GM12878 (cell line): ENCODE data around the gene INO80E. TPM values are rescaled to one million over a fixed set of nuclear protein-coding genes. Genes with fewer than 3 reads are reported as not detected.

Source experiments
- BHLHE40 ChIP-seq, 2 experiments: fragments of 450-650 bp in 1 of 2; IDR thresholded peaks; 2 replicates each; pipeline ENCODE4 v1.6.1; 2011 to 2017; ENCODE audit warnings: low read depth in 2 of 2, borderline replicate concordance in 1 of 2, improper control_type of control experiment in 1 of 2, low read length in 1 of 2, mild to moderate bottlenecking in 1 of 2
- ZNF274 ChIP-seq: IDR thresholded peaks from one replicate; pipeline ENCODE4 v1.8.0; 2011; ENCODE audit not compliant: insufficient read length, insufficient read depth
- polyA plus RNA-seq, 11 experiments: library from polyadenylated mRNA; depleted of rRNA in 4 of 11; unstranded in 6 of 11; stranded (reverse) in 5 of 11; fragments of >200 nt; fragmentation: Nextera tagmentation in 4 of 11; fragmentation: Illumina TruSeq in 1 of 11; extraction: Ambion mirVana in 4 of 11; extraction: Trizol in 1 of 11; gene quantifications; 1 replicate in 1 of 11; 2 replicates in 10 of 11; pipeline versions ENCODE4 v1.2.1 to v1.2.3, GENCODE V29; 2011 to 2016; ENCODE audit warnings: inconsistent platforms in 2 of 11, missing spikeins in 2 of 11, low read depth in 1 of 11
- total RNA-seq, 4 experiments: library from RNA; depleted of rRNA in 3 of 4; stranded (reverse); fragments of >200 nt in 3 of 4; fragmentation: Illumina TruSeq in 1 of 4; extraction: Trizol in 1 of 4; gene quantifications; 2 replicates each; pipeline versions ENCODE4 v1.2.1 to v1.2.3, GENCODE V29; 2013 to 2021
- TF ChIP-seq, protein P1 (sequence below): fragments of 450-650 bp; IDR thresholded peaks from 2 replicates; pipeline ENCODE4 v1.6.1; 2017; ENCODE audit warnings: mild to moderate bottlenecking, low read depth, inconsistent platforms; ENCODE audit not compliant: poor library complexity, severe bottlenecking
- TF ChIP-seq, protein P2 (sequence below): IDR thresholded peaks from 2 replicates; pipeline ENCODE4 v1.6.1; 2012; ENCODE audit warnings: low read depth, low read length, improper control_type of control experiment

INO80E gene
- total and polyA plus RNA-seq, 10 of the 15 experiments (the other 5 are each of a cell fraction or from before 2014, with no cell fraction given) = 0.39 to 74.0 (median 33.0) TPM

DNA sequence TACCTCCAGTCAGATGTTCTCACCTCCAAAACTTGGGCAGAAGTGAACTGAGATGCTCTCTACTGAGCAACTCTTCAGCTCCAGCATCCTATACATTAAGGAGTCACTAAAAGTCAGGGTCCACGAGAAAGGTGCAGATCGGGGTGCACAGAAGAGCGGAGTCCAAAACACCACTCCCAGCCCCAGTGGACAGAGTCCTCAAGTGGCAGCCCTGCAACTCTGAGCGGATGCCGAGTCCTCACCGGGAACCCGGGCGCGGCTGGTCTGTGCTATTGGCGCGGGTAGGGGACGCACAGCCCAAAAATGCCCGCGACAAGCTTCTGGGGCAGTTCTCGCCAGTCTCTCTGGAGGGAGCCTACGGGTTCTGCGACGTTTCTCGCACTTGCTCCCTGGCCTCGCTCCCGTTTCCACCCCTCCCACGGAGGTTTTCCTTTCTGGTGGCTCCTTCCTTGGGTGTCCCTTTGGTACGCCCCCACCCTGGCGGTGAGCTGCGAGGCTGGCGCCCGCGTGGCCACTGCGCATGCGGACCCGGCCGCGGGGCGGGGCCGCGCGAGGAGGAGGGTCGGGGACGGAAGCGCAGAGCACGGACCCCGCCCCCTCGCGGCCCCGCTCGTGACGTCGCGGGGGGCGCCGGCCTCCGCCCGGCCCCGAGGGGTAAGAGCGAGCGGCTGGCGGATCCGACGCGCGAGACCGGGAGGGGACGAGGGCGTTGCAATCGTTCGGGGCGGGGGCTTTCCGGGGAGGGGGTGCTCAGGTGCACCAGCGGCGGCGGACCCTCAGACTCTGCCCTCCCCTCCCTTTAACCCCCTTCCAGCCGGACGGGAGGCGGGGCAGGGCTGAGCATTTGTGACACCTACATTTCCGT lies 34.3 kb upstream of the INO80E start, which contains the start of gene TMEM219 (continued):
- TF ChIP-seq, protein P1, sequence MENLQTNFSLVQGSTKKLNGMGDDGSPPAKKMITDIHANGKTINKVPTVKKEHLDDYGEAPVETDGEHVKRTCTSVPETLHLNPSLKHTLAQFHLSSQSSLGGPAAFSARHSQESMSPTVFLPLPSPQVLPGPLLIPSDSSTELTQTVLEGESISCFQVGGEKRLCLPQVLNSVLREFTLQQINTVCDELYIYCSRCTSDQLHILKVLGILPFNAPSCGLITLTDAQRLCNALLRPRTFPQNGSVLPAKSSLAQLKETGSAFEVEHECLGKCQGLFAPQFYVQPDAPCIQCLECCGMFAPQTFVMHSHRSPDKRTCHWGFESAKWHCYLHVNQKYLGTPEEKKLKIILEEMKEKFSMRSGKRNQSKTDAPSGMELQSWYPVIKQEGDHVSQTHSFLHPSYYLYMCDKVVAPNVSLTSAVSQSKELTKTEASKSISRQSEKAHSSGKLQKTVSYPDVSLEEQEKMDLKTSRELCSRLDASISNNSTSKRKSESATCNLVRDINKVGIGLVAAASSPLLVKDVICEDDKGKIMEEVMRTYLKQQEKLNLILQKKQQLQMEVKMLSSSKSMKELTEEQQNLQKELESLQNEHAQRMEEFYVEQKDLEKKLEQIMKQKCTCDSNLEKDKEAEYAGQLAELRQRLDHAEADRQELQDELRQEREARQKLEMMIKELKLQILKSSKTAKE = peak; percentile 51
- TF ChIP-seq ZNF274 (no peak), BHLHE40 (IDR thresholded peaks at IDR 0.05; ENCODE audit: borderline replicate concordance in 1 of 2, low read depth in 2 of 2, low read length in 1 of 2) (peak; percentile 89 to 92)
- TF ChIP-seq, protein P2, sequence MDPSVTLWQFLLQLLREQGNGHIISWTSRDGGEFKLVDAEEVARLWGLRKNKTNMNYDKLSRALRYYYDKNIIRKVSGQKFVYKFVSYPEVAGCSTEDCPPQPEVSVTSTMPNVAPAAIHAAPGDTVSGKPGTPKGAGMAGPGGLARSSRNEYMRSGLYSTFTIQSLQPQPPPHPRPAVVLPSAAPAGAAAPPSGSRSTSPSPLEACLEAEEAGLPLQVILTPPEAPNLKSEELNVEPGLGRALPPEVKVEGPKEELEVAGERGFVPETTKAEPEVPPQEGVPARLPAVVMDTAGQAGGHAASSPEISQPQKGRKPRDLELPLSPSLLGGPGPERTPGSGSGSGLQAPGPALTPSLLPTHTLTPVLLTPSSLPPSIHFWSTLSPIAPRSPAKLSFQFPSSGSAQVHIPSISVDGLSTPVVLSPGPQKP = no peak
